Kidney (tissue), 14 donors: ENCODE data around the gene NRG2. TPM values are rescaled to one million over a fixed set of nuclear protein-coding genes. Genes with fewer than 3 reads are reported as not detected.

Source experiments
- DNase-seq, 5 donors: peaks; one replicate each; pipeline ENCODE4 v3.0.0-alpha.2; 2013 to 2020
- FAIRE-seq: peaks from 2 replicates; lab custom pipeline; 2012; peaks lifted over from hg19 to GRCh38; lab: Jason Lieb, UNC
- H3K27ac ChIP-seq, 2 donors: one replicate each; pipeline ENCODE4 v1.7.0; 2013; ENCODE audit warnings: low read depth in 2 of 2, low read length in 2 of 2, inconsistent platforms in 1 of 2
- H3K27me3 ChIP-seq: one replicate; pipeline ENCODE4 v1.7.1; 2013; ENCODE audit warnings: low read length, inconsistent platforms; ENCODE audit not compliant: control insufficient read depth, insufficient read depth
- H3K36me3 ChIP-seq, 3 donors: one replicate each; pipeline versions ENCODE4 v1.7.0 to v1.7.1; 2013; ENCODE audit warnings: low read length in 3 of 3, control low read depth in 1 of 3, inconsistent platforms in 1 of 3; ENCODE audit not compliant: insufficient read depth in 3 of 3, control insufficient read depth in 2 of 3
- H3K4me1 ChIP-seq, 3 donors: one replicate each; pipeline versions ENCODE4 v1.7.0 to v1.7.1; 2013; ENCODE audit warnings: low read length in 3 of 3, inconsistent platforms in 1 of 3, low read depth in 1 of 3; ENCODE audit not compliant: control insufficient read depth in 2 of 3, insufficient read depth in 2 of 3
- H3K4me3 ChIP-seq, 3 donors: one replicate each; pipeline versions ENCODE4 v1.7.0 to v1.8.1; 2013; ENCODE audit warnings: low read length in 3 of 3, control low read depth in 1 of 3, inconsistent platforms in 1 of 3
- H3K9ac ChIP-seq, 3 donors: one replicate each; pipeline versions ENCODE4 v1.7.0 to v1.7.1; 2013; ENCODE audit warnings: low read length in 3 of 3, control low read depth in 1 of 3, inconsistent platforms in 1 of 3
- H3K9me3 ChIP-seq, 3 donors: one replicate each; pipeline versions ENCODE4 v1.7.0 to v1.7.1; 2013; ENCODE audit warnings: low read length in 3 of 3, control low read depth in 1 of 3, inconsistent platforms in 1 of 3; ENCODE audit not compliant: control insufficient read depth in 2 of 3, insufficient read depth in 1 of 3
- intact Hi-C: fragments of 100-400 bp; cut with DNase I; formaldehyde crosslinking; loops from one replicate; pipeline ENCODE4 v1.11.1; 2022
- polyA plus RNA-seq: library from polyadenylated mRNA; stranded (reverse); fragments of 350-450 nt; fragmentation: Illumina TruSeq; extraction: RNeasy Lipid Tissue Mini Kit (QIAGEN cat#74804); gene quantifications from one replicate; pipeline ENCODE4 v1.2.3, GENCODE V29; 2014; ENCODE audit warnings: low read depth, low replicate concordance; ENCODE audit not compliant: insufficient read depth
- total RNA-seq: library from RNA; stranded (reverse); fragmentation: NEBNext Ultra II Directional; extraction: Animal tissue kit (Norgen Biotek cat#: 25700); gene quantifications from one replicate; pipeline ENCODE4 v1.2.1, GENCODE V29; 2021
- TF ChIP-seq, protein P1 (sequence below): IDR thresholded peaks from 3 replicates; pipeline ENCODE4 v1.5.1; 2012; ENCODE audit warnings: mild to moderate bottlenecking, moderate library complexity, borderline replicate concordance; ENCODE audit not compliant: insufficient read depth; ENCODE audit errors: extremely low read depth
- donor health status: control.
- donor health status: control.
- donor health status: control.
- donor health status: control.
- donor health status: control.
- donor health status: DM: yes; HTN: yes; CAD: no.
- donor health status: Normal renal cell carcinoma (clear cell type).

NRG2 gene
- total and polyA plus RNA-seq, 2 donors from 2014 or later: 1.9 to 4.6 TPM

DNA sequence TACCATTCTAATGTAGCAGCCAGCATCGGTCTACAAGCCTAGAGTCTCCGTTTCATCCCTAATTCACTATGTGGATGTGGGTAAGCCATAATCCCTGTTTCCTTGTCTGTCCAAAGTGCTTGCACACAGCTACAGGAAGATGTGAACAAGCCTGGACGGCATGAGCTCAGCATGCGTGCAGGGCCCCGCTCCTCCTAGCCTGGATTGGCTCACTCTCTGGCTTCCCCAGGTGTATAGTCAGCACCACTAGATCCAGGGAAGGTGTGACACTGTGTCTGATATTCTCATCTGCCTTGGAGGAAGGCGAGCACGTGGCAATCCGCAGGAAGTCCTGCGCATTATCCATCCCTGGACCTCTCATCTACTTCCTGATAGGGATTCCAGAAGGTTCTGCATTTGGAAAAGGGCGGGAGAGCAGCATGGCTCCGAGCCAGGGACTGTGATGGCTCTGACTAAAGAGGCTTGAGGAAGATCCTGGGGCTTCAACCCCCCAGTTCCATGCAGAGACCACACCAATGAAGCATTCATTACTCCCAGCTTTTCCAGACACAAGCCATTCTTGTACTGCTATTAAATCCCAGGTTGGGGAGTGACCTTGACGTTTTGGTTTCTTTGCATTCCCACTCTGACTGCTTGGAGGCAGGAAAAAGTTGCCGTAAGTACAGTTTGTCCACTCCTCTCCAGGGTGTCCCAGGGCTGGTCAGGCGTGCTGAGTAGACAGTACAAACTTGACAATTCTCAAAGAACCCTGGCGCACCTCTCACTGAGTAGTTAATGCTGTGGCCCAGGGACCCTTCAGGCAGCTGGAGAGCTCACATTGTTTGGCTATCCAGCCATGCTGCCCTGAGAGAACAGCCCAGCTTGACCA lies 181.8 kb downstream of the NRG2 start:
- Histone ChIP-seq H3K4me1 (peaks cover 0 to 3% (median 0%) of the 10 kb centered on the region in 3 donors), H3K36me3 (no peaks in the 10 kb centered on the region), H3K27ac (no peak overlapping the region), H3K9ac (no peak overlapping the region), H3K9me3 (no peaks in the 10 kb centered on the region), H3K4me3 (no peak overlapping the region), H3K27me3 (no peaks in the 10 kb centered on the region)
- TF ChIP-seq, protein P1, sequence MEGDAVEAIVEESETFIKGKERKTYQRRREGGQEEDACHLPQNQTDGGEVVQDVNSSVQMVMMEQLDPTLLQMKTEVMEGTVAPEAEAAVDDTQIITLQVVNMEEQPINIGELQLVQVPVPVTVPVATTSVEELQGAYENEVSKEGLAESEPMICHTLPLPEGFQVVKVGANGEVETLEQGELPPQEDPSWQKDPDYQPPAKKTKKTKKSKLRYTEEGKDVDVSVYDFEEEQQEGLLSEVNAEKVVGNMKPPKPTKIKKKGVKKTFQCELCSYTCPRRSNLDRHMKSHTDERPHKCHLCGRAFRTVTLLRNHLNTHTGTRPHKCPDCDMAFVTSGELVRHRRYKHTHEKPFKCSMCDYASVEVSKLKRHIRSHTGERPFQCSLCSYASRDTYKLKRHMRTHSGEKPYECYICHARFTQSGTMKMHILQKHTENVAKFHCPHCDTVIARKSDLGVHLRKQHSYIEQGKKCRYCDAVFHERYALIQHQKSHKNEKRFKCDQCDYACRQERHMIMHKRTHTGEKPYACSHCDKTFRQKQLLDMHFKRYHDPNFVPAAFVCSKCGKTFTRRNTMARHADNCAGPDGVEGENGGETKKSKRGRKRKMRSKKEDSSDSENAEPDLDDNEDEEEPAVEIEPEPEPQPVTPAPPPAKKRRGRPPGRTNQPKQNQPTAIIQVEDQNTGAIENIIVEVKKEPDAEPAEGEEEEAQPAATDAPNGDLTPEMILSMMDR: no peak
- FAIRE-seq (no peak), DNase-seq (peak in 1 of 5 donors; percentile 28)
- intact Hi-C loops: no loop called here

DNA sequence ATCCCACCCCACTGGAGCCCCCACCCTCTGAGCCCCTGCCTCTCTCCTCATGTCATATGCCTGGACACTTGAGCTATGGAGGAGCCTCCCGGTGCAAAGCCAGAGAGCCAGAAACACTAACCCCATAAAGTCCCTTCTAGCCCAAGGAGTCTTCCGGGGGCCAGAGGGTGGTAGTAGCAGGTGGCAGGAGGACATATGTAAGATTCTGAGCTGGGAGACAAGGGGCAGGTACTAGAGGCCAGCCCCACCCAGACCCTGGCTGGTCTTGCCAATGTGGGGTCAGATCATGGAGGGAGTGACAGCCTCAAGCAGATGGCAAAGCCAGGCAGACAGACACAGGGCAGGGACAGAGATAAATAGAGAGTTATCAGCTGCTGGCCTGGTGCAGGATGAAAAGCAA lies 184.1 kb downstream of the NRG2 start:
- Histone ChIP-seq H3K4me3 (no peak overlapping the region), H3K9ac (no peak overlapping the region), H3K4me1 (peaks cover 0 to 3% (median 0%) of the 10 kb centered on the region in 3 donors), H3K9me3 (no peaks in the 10 kb centered on the region), H3K27ac (no peak overlapping the region), H3K36me3 (no peaks in the 10 kb centered on the region), H3K27me3 (no peaks in the 10 kb centered on the region)
- TF ChIP-seq, protein P1: no peak
- DNase-seq: peak in 1 of 5 donors; percentile 26
- intact Hi-C loops: no loop called here
- FAIRE-seq: no peak

DNA sequence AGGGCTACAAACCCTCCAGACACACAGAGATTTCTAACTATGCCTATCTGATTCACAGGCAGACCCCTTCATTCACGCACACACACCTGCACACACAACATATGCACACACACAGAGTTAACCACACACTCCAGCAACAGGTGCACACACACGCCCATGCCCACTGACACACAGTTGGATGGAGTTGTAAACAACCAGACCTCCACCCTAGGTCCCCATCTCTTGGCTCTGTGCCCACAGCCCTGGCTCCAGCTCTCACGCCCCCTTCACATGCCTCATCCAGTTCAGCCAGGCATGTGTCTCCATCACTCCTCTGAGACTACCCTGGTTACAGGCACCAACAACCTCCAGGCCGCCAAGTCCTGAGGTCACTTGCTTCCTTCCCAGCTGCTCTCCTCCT lies 186.4 kb downstream of the NRG2 start:
- DNase-seq: peak in 1 of 5 donors; percentile 29
- peaks cover 0 to 5% (median 0%) of the 10 kb centered on the region in 3 donors for H3K36me3 ChIP-seq
- H3K4me1 ChIP-seq: no peaks in the 10 kb centered on the region
- no peak overlapping the region for H3K9ac ChIP-seq
- H3K27me3 ChIP-seq: no peaks in the 10 kb centered on the region
- no peak overlapping the region for H3K27ac ChIP-seq
- intact Hi-C loops: no loop called here
- H3K4me3 ChIP-seq: no peak overlapping the region
- H3K9me3 ChIP-seq: no peaks in the 10 kb centered on the region
- no peak for FAIRE-seq
- TF ChIP-seq, protein P1: no peak
